Measurements from ENCODE around the gene HSDL2.

HSDL2 gene

GRCh38 chr9:112351184-112351583 is 28.7 kb upstream of the HSDL2 start:
- TF ChIP-seq ZFP30 (CRISPR knock-in tag; IDR thresholded peaks at IDR 0.05) (no peak), POU6F1 (CRISPR knock-in tag; IDR thresholded peaks at IDR 0.05; ENCODE audit: borderline replicate concordance, low read depth) (no peak), PATZ1 (CRISPR knock-in tag; IDR thresholded peaks at IDR 0.05; ENCODE audit: borderline replicate concordance) (no peak), SNAI2 (CRISPR knock-in tag; IDR thresholded peaks at IDR 0.05) (no peak), ZNF70 (CRISPR knock-in tag; IDR thresholded peaks at IDR 0.05) (no peak)
- ATAC-seq, result no peak

GRCh38 chr9:112352209-112352608 is 27.7 kb upstream of the HSDL2 start:
- no peak for ATAC-seq
- no peak for TF ChIP-seq OSR1 (CRISPR knock-in tag; IDR thresholded peaks at IDR 0.05)

- TF ChIP-seq ARNTL (CRISPR knock-in tag; IDR thresholded peaks at IDR 0.05; ENCODE audit: borderline replicate concordance, low read depth), result no peak
- no peak for TF ChIP-seq ZNF565 (CRISPR knock-in tag; conservative IDR thresholded peaks at IDR 0.05; ENCODE audit: low read depth)
- no peak for TF ChIP-seq ZNF8 (CRISPR knock-in tag; IDR thresholded peaks at IDR 0.05)
- TF ChIP-seq ZFP30 (CRISPR knock-in tag; IDR thresholded peaks at IDR 0.05), result no peak
- TF ChIP-seq ZFP3 (CRISPR knock-in tag; IDR thresholded peaks at IDR 0.05), result no peak
- TF ChIP-seq CREB5 (CRISPR knock-in tag; IDR thresholded peaks at IDR 0.05; ENCODE audit: low read depth), result no peak
- TF ChIP-seq CSRNP3 (CRISPR knock-in tag; IDR thresholded peaks at IDR 0.05), result no peak
- TF ChIP-seq TSHZ2 (CRISPR knock-in tag; IDR thresholded peaks at IDR 0.05), result no peak
- no peak for TF ChIP-seq PATZ1 (CRISPR knock-in tag; IDR thresholded peaks at IDR 0.05; ENCODE audit: borderline replicate concordance)
- TF ChIP-seq POU6F1 (CRISPR knock-in tag; IDR thresholded peaks at IDR 0.05; ENCODE audit: borderline replicate concordance, low read depth), result no peak
- no peak for TF ChIP-seq TCF4 (CRISPR knock-in tag; IDR thresholded peaks at IDR 0.05; ENCODE audit: borderline replicate concordance)
- no peak for TF ChIP-seq PPARA (CRISPR knock-in tag; IDR thresholded peaks at IDR 0.05; ENCODE audit: borderline replicate concordance)
- TF ChIP-seq TOX (CRISPR knock-in tag; IDR thresholded peaks at IDR 0.05; ENCODE audit: borderline replicate concordance), result no peak
- ATAC-seq, result no peak
Observed at GRCh38 chr9:112354081-112354743, 25.7 kb upstream of the HSDL2 start.

All from SK-N-SH treated with all-trans-retinoic acid at 6 μM for 48 hours (cell line).